ENCODE measurements around the gene SLC6A13. TPM values are rescaled to one million over a fixed set of nuclear protein-coding genes. Genes with fewer than 3 reads are reported as not detected.

SLC6A13 gene
- total and polyA plus RNA-seq, 2 experiments from 2014 or later, result not detected

- H3K9ac ChIP-seq, result no peak overlapping the region
- H3K79me2 ChIP-seq (ENCODE audit: insufficient read depth), result no peaks in the 10 kb centered on the region
- in situ Hi-C loops (cut with MboI), result no loop called here
- H3K4me2 ChIP-seq (ENCODE audit: unreplicated experiment), result no peak overlapping the region
- H3K27me3 ChIP-seq (replicated peaks; ENCODE audit: insufficient read depth), result peaks cover 51% of the 10 kb centered on the region
- DNase-seq, result no peak
- no peaks in the 10 kb centered on the region for H3K9me2 ChIP-seq (ENCODE audit: insufficient read depth)
- no peak overlapping the region for H3K27ac ChIP-seq
- no peak for TF ChIP-seq EZH2 (IDR thresholded peaks at IDR 0.05; ENCODE audit: insufficient read depth, poor library complexity, severe bottlenecking)
- no peak for TF ChIP-seq EZH2phosphoT487 (IDR thresholded peaks at IDR 0.05; ENCODE audit: insufficient read depth, low read depth)
- 61 to 66% methylated on average over 8 of the region's 8 CpGs for WGBS, 2 experiments (ENCODE audit: low coverage in 1 of 2, low lambda C conversion rate in 2 of 2, missing lambda C conversion rate in 2 of 2)
- H3K9me3 ChIP-seq (ENCODE audit: low read depth), result no peaks in the 10 kb centered on the region
- H2AFZ ChIP-seq, result no peak overlapping the region
- H3F3A ChIP-seq (ENCODE audit: insufficient read depth), result no peaks in the 10 kb centered on the region
- H4K20me1 ChIP-seq (ENCODE audit: insufficient read depth), result no peaks in the 10 kb centered on the region
- no peaks in the 10 kb centered on the region for H3K36me3 ChIP-seq (ENCODE audit: low read depth)
- H3K4me3 ChIP-seq, result no peak overlapping the region
- no peaks in the 10 kb centered on the region for H3K4me1 ChIP-seq (ENCODE audit: insufficient read depth)
Observed at GRCh38 chr12:212415-212714, 50.3 kb downstream of the SLC6A13 start.

DNA sequence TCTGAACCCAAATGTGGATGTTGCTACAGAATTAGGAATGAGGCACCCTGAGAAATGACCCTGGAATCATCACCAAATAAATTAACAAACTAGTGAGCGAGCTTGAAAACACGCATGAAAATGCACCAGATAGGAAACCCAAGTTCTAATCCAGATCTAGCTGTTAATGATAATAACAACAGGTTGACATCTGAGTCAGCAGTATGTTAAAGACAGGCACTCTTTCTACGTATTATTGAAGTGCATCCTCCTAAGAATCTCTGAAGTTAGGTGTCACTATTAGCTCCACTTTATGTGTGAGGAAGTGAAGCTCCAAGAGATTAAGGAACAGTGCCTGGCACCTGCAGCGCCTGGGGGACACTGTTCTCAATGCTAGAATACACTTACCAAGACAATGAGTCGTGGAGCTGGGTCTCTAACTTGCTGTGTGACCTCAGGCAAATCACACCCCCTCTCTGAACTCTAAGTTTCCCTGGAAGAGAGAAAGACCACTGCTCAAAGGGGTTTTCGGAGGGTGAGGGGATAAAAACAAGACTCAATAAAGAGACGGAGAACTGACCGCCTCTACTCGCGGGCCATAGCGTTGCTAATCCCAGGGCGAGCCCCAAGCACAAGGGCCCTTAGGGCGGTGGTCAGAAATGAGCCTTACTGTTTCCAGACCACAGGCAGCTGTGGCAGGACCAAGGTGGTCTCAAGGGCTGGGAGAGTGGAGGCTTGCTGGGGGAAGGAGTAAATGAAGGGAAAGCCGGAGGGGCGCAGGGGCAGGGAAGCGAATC lies 50.8 kb downstream of the SLC6A13 start:
- Histone ChIP-seq H4K20me1 (ENCODE audit: insufficient read depth) (no peaks in the 10 kb centered on the region), H2AFZ (no peak overlapping the region), H3K9ac (no peak overlapping the region), H3K4me2 (ENCODE audit: unreplicated experiment) (no peak overlapping the region), H3K27ac (no peak overlapping the region), H3F3A (ENCODE audit: insufficient read depth) (no peaks in the 10 kb centered on the region), H3K9me2 (ENCODE audit: insufficient read depth) (no peaks in the 10 kb centered on the region), H3K4me3 (no peak overlapping the region), H3K36me3 (ENCODE audit: low read depth) (no peaks in the 10 kb centered on the region), H3K27me3 (replicated peaks; ENCODE audit: insufficient read depth) (peaks cover 51% of the 10 kb centered on the region), H3K9me3 (ENCODE audit: low read depth) (no peaks in the 10 kb centered on the region), H3K4me1 (ENCODE audit: insufficient read depth) (no peaks in the 10 kb centered on the region), H3K79me2 (ENCODE audit: insufficient read depth) (no peaks in the 10 kb centered on the region)
- TF ChIP-seq EZH2phosphoT487 (IDR thresholded peaks at IDR 0.05; ENCODE audit: insufficient read depth, low read depth), result no peak
- no peak for TF ChIP-seq EZH2 (IDR thresholded peaks at IDR 0.05; ENCODE audit: insufficient read depth, poor library complexity, severe bottlenecking)
- in situ Hi-C loops (cut with MboI), result no loop called here
- no peak for DNase-seq
- 67 to 71% methylated on average over 16 of the region's 16 CpGs for WGBS, 2 experiments (ENCODE audit: low coverage in 1 of 2, low lambda C conversion rate in 2 of 2, missing lambda C conversion rate in 2 of 2)

DNA sequence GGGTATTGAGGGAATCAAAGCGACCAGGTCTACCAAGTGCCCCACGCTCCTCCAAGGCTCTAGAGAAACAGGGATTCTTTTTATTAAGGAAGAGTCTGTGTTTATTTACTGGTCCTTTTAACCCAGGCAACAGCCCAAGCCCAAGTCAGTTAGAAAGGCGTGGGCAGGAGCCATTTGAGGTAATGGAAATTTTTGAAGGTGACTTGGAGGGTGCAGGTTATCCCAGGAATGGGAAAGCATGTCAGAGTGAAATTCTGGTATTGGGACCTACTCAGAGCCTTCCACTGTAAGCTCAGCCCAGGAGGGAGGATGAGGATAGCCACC lies 51.5 kb downstream of the SLC6A13 start:
- Histone ChIP-seq H3K27me3 (replicated peaks; ENCODE audit: insufficient read depth) (peaks cover 53% of the 10 kb centered on the region), H3K79me2 (ENCODE audit: insufficient read depth) (no peaks in the 10 kb centered on the region), H3K4me1 (ENCODE audit: insufficient read depth) (no peaks in the 10 kb centered on the region), H3K4me3 (no peak overlapping the region), H2AFZ (no peak overlapping the region), H3K27ac (no peak overlapping the region), H3K9me3 (ENCODE audit: low read depth) (no peaks in the 10 kb centered on the region), H4K20me1 (ENCODE audit: insufficient read depth) (no peaks in the 10 kb centered on the region), H3F3A (ENCODE audit: insufficient read depth) (no peaks in the 10 kb centered on the region), H3K4me2 (ENCODE audit: unreplicated experiment) (no peak overlapping the region), H3K9ac (no peak overlapping the region), H3K36me3 (ENCODE audit: low read depth) (no peaks in the 10 kb centered on the region), H3K9me2 (ENCODE audit: insufficient read depth) (no peaks in the 10 kb centered on the region)
- in situ Hi-C loops (cut with MboI), result no loop called here
- no peak for DNase-seq
- WGBS, 2 experiments (ENCODE audit: low coverage in 1 of 2, low lambda C conversion rate in 2 of 2, missing lambda C conversion rate in 2 of 2), result 45 to 48% methylated on average over 3 of the region's 3 CpGs
- TF ChIP-seq EZH2phosphoT487 (IDR thresholded peaks at IDR 0.05; ENCODE audit: insufficient read depth, low read depth), result no peak
- TF ChIP-seq EZH2 (IDR thresholded peaks at IDR 0.05; ENCODE audit: insufficient read depth, poor library complexity, severe bottlenecking), result no peak

DNA sequence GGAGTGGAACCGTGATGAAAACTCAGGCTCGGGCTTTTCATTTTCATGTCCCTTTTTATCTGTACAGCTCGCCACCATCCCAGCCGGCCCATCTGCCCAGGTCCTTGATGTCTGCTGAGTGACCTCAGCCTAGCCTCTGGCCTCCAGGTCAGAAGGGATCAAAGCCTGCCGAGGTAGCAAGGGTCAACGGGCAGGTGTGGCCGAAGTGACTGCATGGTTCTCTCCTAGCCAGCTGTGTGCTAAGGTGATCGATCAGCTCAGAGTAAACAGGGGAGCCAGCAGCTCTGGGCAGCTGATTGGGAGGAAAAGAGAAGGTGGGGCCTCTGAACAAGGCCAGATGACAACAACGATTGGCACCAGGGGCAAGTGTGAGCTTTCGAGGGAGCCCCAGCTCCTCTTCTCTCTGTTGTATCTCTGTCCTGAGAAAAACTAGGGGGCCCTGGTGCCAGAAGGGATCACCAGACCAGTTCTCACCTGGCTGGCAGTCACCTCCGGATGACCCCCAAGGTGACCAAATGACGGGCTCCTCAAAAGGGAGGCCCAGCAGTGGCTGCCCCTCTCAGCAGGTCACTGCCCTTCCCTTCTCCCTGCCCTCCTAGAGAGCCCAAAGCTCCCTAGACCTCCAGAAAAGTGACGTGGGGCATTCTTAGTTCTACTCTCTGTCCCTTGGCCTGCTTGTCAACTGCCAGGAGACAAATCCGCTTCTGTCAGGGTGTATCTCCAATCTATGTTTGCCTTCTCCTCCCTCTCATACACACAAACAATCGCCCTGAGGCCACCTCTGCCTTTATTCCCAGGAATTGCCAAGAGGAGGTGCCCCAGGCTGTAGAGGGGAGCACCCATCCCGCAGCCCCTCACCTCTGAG lies 52.1 kb downstream of the SLC6A13 start:
- Histone ChIP-seq H3K4me2 (ENCODE audit: unreplicated experiment) (no peak overlapping the region), H3K36me3 (ENCODE audit: low read depth) (no peaks in the 10 kb centered on the region), H4K20me1 (ENCODE audit: insufficient read depth) (no peaks in the 10 kb centered on the region), H3K4me1 (ENCODE audit: insufficient read depth) (no peaks in the 10 kb centered on the region), H3K9me2 (ENCODE audit: insufficient read depth) (no peaks in the 10 kb centered on the region), H3K79me2 (ENCODE audit: insufficient read depth) (no peaks in the 10 kb centered on the region), H3F3A (ENCODE audit: insufficient read depth) (no peaks in the 10 kb centered on the region), H3K4me3 (no peak overlapping the region), H3K27me3 (replicated peaks; ENCODE audit: insufficient read depth) (peaks cover 59% of the 10 kb centered on the region), H2AFZ (no peak overlapping the region), H3K27ac (no peak overlapping the region), H3K9me3 (ENCODE audit: low read depth) (no peaks in the 10 kb centered on the region), H3K9ac (no peak overlapping the region)
- 24 to 27% methylated on average over 16 of the region's 16 CpGs for WGBS, 2 experiments (ENCODE audit: low coverage in 1 of 2, low lambda C conversion rate in 2 of 2, missing lambda C conversion rate in 2 of 2)
- in situ Hi-C loops (cut with MboI), result no loop called here
- no peak for TF ChIP-seq EZH2 (IDR thresholded peaks at IDR 0.05; ENCODE audit: insufficient read depth, poor library complexity, severe bottlenecking)
- no peak for TF ChIP-seq EZH2phosphoT487 (IDR thresholded peaks at IDR 0.05; ENCODE audit: insufficient read depth, low read depth)
- no peak for DNase-seq

All from GM23248 (cell line).